ENCODE data around the gene RTN4RL1. TPM values are rescaled to one million over a fixed set of nuclear protein-coding genes. Genes with fewer than 3 reads are reported as not detected.

RTN4RL1 gene
- total and polyA plus RNA-seq, 11 donors, result 1.7 to 4.9 (median 2.7) TPM

DNA sequence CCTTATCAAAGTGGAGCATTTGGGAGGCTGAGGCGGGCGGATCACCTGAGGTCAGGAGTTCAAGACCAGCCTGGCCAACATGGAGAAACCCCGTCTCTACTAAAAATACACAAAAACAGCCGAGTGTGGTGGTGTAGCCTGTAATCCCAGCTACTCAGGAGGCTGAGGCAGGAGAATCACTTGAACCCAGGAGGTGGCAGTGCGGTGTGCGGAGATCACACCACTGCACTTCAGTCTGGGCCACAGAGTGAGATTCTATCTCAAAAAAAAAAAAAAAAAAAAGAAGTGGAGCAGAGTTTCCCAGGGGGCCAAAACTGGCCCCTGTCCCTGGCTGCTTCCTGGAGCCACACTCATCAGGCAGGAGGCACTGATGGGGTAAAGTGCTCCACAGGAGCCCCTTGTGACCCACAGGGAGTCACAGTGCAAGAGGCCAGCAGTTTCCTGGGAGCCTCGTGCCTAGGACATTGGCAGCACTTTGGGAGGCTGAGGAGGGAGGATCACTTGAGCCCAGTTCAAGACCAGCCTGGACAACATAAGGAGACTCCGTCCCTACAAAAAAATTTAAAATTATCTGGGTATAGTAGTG lies 44.4 kb downstream of the RTN4RL1 start:
- intact Hi-C loops (cut with DNase I), result no loop called here
- peaks cover 0 to 22% (median 7%) of the 10 kb centered on the region in 9 donors for H3K27me3 ChIP-seq
- no peaks in the 10 kb centered on the region for H3K9me3 ChIP-seq
- ATAC-seq (no peak), DNase-seq (no peak)
- TF ChIP-seq, protein P1, sequence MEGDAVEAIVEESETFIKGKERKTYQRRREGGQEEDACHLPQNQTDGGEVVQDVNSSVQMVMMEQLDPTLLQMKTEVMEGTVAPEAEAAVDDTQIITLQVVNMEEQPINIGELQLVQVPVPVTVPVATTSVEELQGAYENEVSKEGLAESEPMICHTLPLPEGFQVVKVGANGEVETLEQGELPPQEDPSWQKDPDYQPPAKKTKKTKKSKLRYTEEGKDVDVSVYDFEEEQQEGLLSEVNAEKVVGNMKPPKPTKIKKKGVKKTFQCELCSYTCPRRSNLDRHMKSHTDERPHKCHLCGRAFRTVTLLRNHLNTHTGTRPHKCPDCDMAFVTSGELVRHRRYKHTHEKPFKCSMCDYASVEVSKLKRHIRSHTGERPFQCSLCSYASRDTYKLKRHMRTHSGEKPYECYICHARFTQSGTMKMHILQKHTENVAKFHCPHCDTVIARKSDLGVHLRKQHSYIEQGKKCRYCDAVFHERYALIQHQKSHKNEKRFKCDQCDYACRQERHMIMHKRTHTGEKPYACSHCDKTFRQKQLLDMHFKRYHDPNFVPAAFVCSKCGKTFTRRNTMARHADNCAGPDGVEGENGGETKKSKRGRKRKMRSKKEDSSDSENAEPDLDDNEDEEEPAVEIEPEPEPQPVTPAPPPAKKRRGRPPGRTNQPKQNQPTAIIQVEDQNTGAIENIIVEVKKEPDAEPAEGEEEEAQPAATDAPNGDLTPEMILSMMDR (IDR thresholded peaks at IDR 0.05), result no peak
- no peak for TF ChIP-seq POLR2A (IDR thresholded peaks at IDR 0.05)
- no peak overlapping the region for H3K4me3 ChIP-seq
- peaks cover 0 to 16% (median 0%) of the 10 kb centered on the region in 12 donors for H3K4me1 ChIP-seq
- no peaks in the 10 kb centered on the region for H3K36me3 ChIP-seq
- WGBS, 4 donors, result 85 to 86% (median 85%) methylated on average over 8 of the region's 8 CpGs
- no peak overlapping the region for H3K27ac ChIP-seq

DNA sequence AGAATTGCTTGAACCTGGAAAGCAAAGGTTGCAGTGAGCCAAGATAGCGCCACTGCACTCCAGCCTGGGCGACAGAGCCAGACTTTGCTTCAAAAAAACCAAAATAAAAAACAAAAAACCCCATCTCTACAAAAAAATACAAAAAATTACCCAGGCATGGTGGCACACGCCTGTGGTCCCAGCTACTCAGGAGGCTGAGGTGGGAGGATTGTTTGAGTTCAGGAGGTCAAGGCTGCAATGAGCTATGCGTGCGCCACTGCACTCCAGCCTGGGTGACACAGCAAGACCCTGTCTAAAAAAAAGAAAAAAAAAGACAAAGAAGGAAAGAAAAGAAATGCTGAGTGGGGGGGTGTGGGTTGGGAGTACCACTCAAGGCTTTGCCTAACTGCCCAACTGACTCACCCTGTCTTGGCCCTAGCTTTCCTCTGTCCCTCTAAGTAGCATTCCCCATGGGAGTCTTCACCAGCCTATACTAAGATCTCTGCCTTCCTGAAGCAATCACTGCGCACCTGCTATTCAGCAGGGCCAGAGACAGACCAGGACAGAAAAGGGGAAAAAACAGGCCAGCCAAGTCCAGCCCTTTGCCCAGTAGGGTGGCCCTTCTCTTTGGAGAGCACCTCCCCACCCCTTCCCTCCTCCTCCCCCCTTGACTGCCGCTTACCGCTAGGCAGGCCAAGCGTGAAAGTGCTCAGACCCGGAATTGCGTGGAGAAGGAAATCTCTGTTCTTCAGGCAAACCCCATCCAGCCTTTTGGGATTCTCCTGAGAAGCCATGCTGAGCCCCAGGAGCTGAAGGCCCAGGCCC lies 45.8 kb downstream of the RTN4RL1 start:
- Histone ChIP-seq H3K4me3 (no peak overlapping the region), H3K27ac (no peak overlapping the region), H3K9me3 (no peaks in the 10 kb centered on the region), H3K4me1 (peaks cover 0 to 16% (median 0%) of the 10 kb centered on the region in 12 donors), H3K27me3 (peaks cover 0 to 26% (median 7%) of the 10 kb centered on the region in 9 donors), H3K36me3 (no peaks in the 10 kb centered on the region)
- DNase-seq (no peak), ATAC-seq (no peak)
- no peak for TF ChIP-seq POLR2A (IDR thresholded peaks at IDR 0.05)
- TF ChIP-seq, protein P1 (IDR thresholded peaks at IDR 0.05), result no peak
- 82 to 90% (median 86%) methylated on average over 11 of the region's 11 CpGs for WGBS, 4 donors
- intact Hi-C loops (cut with DNase I), result no loop called here

DNA sequence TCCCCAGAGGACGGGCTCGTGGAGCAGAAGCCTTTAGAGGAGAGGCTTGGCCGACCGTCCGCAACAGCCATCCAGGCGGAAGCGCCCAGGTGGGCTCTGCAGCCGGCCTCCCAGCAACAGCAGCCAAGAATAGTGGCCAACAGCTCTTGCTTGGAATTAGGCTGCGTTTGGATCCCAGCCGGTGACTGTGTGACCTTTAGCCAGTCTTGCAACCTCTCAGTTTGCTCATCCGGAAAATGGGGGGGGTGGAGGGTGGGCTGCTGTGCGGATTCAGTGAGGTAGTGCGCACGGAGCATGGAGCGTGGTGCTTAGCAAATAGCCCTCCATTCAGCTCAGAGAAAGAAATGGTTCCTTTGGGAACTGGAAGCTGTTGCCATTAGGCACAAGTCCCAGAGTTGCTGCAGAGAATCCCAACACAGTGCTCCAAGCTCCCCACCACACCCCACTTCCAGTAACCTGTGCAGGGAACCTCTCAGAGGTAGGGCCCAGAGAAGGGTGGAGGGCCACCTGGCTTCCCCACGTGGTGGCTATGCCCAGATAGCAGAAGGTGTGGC lies 46.7 kb downstream of the RTN4RL1 start:
- no peaks in the 10 kb centered on the region for H3K9me3 ChIP-seq
- peaks cover 0 to 16% (median 0%) of the 10 kb centered on the region in 12 donors for H3K4me1 ChIP-seq
- no peak for ATAC-seq
- no peaks in the 10 kb centered on the region for H3K36me3 ChIP-seq
- peaks cover 0 to 26% (median 7%) of the 10 kb centered on the region in 9 donors for H3K27me3 ChIP-seq
- WGBS, 4 donors, result 61 to 78% (median 68%) methylated on average over 15 to 16 of the region's 16 CpGs
- TF ChIP-seq, protein P1 (IDR thresholded peaks at IDR 0.05), result no peak
- no peak for TF ChIP-seq POLR2A (IDR thresholded peaks at IDR 0.05)
- intact Hi-C loops (cut with DNase I), result no loop called here
- no peak for DNase-seq
- H3K4me3 ChIP-seq, result no peak overlapping the region
- H3K27ac ChIP-seq, result no peak overlapping the region

Measured in heart left ventricle (tissue), 16 donors.